Measurements from ENCODE around the gene GRID1.

- TF ChIP-seq YY1 (IDR thresholded peaks at IDR 0.05; ENCODE audit: insufficient read depth, insufficient read length) (no peak), ZNF274 (IDR thresholded peaks at IDR 0.05; ENCODE audit: low read depth, low read length) (no peak)
Observed at GRCh38 chr10:85849315-85849714, 517.3 kb downstream of the GRID1 start.
